H9 (cell line): ENCODE measurements around the gene SASH3. TPM values are rescaled to one million over a fixed set of nuclear protein-coding genes. Genes with fewer than 3 reads are reported as not detected.

Experiments
- DNase-seq: peaks from one replicate; pipeline ENCODE4 v3.0.0-alpha.2; 2017
- H2AFZ ChIP-seq: one replicate; pipeline ENCODE4 v1.6.1; 2013; ENCODE audit warnings: mild to moderate bottlenecking, low read length, control low read depth, moderate library complexity
- H2AK5ac ChIP-seq: 2 replicates; pipeline ENCODE4 v1.6.1; 2013; ENCODE audit warnings: low read length, control low read depth, mixed read lengths; ENCODE audit not compliant: insufficient read length
- H2BK120ac ChIP-seq: one replicate; pipeline ENCODE4 v1.6.1; 2013; ENCODE audit warnings: low read depth, mild to moderate bottlenecking, low read length, control low read depth, inconsistent platforms; ENCODE audit not compliant: poor library complexity, severe bottlenecking
- H2BK12ac ChIP-seq: 2 replicates; pipeline ENCODE4 v1.6.1; 2013; ENCODE audit warnings: low read length, control low read depth, mixed read lengths, low read depth; ENCODE audit not compliant: insufficient read length
- H2BK15ac ChIP-seq: 2 replicates; pipeline ENCODE4 v1.6.1; 2013; ENCODE audit warnings: low read depth, low read length, control low read depth
- H2BK20ac ChIP-seq: one replicate; pipeline ENCODE4 v1.6.1; 2013; ENCODE audit warnings: low read depth, mild to moderate bottlenecking, low read length, control low read depth, inconsistent platforms; ENCODE audit not compliant: poor library complexity, severe bottlenecking
- H2BK5ac ChIP-seq: 2 replicates; pipeline ENCODE4 v1.6.1; 2013; ENCODE audit warnings: low read length, control low read depth, mixed read lengths; ENCODE audit not compliant: insufficient read length
- H3K14ac ChIP-seq: 2 replicates; pipeline ENCODE4 v1.6.1; 2013; ENCODE audit warnings: low read length, control low read depth; ENCODE audit not compliant: insufficient read depth
- H3K18ac ChIP-seq: 2 replicates; pipeline ENCODE4 v1.6.1; 2013; ENCODE audit warnings: low read depth, mild to moderate bottlenecking, mixed read lengths, low read length, control low read depth; ENCODE audit not compliant: insufficient read length
- H3K23ac ChIP-seq: 2 replicates; pipeline ENCODE4 v1.6.1; 2013; ENCODE audit warnings: low read length, control low read depth, mixed read lengths, low read depth; ENCODE audit not compliant: insufficient read length
- H3K23me2 ChIP-seq: 2 replicates; pipeline ENCODE4 v1.6.1; 2013; ENCODE audit warnings: low read depth, mild to moderate bottlenecking, mixed read lengths, low read length, control low read depth; ENCODE audit not compliant: insufficient read length, poor library complexity, severe bottlenecking
- H3K27ac ChIP-seq: 2 replicates; pipeline ENCODE4 v1.5.1; 2013; ENCODE audit warnings: low read length, control low read depth, mixed read lengths, low read depth; ENCODE audit not compliant: insufficient read length
- H3K27me3 ChIP-seq: 2 replicates; pipeline ENCODE4 v1.6.1; 2013; ENCODE audit warnings: low read length, control low read depth, inconsistent platforms; ENCODE audit not compliant: insufficient read depth
- H3K4ac ChIP-seq: 2 replicates; pipeline ENCODE4 v1.6.1; 2013; ENCODE audit warnings: low read depth, mild to moderate bottlenecking, control low read depth, inconsistent platforms, low read length, moderate library complexity
- H3K4me1 ChIP-seq: 2 replicates; pipeline ENCODE4 v1.6.1; 2013; ENCODE audit warnings: low read length, control low read depth, inconsistent platforms; ENCODE audit not compliant: insufficient read depth
- H3K4me2 ChIP-seq: 2 replicates; pipeline ENCODE4 v1.6.1; 2013; ENCODE audit warnings: low read length, control low read depth, mixed read lengths; ENCODE audit not compliant: insufficient read length, insufficient read depth
- H3K56ac ChIP-seq: 2 replicates; pipeline ENCODE4 v1.6.1; 2013; ENCODE audit warnings: low read depth, mild to moderate bottlenecking, mixed read lengths, low read length, control low read depth; ENCODE audit not compliant: insufficient read length
- H3K79me1 ChIP-seq: 2 replicates; pipeline ENCODE4 v1.6.1; 2013; ENCODE audit warnings: low read depth, mild to moderate bottlenecking, moderate library complexity, low read length, control low read depth, inconsistent platforms; ENCODE audit not compliant: insufficient read depth, poor library complexity, severe bottlenecking
- H3K79me2 ChIP-seq: 2 replicates; pipeline ENCODE4 v1.6.1; 2013; ENCODE audit warnings: low read length, control low read depth, inconsistent platforms; ENCODE audit not compliant: insufficient read depth
- H3K9ac ChIP-seq: 2 replicates; pipeline ENCODE4 v1.6.1; 2013; ENCODE audit warnings: low read length, control low read depth, mixed read lengths; ENCODE audit not compliant: insufficient read length; ENCODE audit errors: extremely low read depth
- H3K9me3 ChIP-seq: one replicate; pipeline ENCODE4 v1.6.1; 2013; ENCODE audit warnings: low read depth, low read length, inconsistent platforms; ENCODE audit not compliant: control insufficient read depth
- H3T11ph ChIP-seq: one replicate; pipeline ENCODE4 v1.6.1; 2013; ENCODE audit warnings: mild to moderate bottlenecking, low read length, control low read depth, inconsistent platforms
- H4K20me1 ChIP-seq: one replicate; pipeline ENCODE4 v1.6.1; 2013; ENCODE audit not compliant: control insufficient read depth, insufficient read length, insufficient read depth
- H4K5ac ChIP-seq: 2 replicates; pipeline ENCODE4 v1.6.1; 2013; ENCODE audit warnings: low read depth, mild to moderate bottlenecking, mixed read lengths, low read length, control low read depth; ENCODE audit not compliant: insufficient read length
- H4K8ac ChIP-seq: replicated peaks from 2 replicates; pipeline ENCODE4 v1.6.1; 2013; ENCODE audit warnings: low read length, control low read depth, mixed read lengths, low read depth; ENCODE audit not compliant: insufficient read length
- H4K91ac ChIP-seq: 2 replicates; pipeline ENCODE4 v1.6.1; 2013; ENCODE audit warnings: low read depth, mild to moderate bottlenecking, moderate library complexity, mixed read lengths, low read length, control low read depth; ENCODE audit not compliant: insufficient read length
- H3K27ac Mint-ChIP-seq, 3 experiments: 2 replicates in 2 of 3; 3 replicates in 1 of 3; pipeline ENCODE4 v1.8.0; 2020 to 2021; ENCODE audit warnings: mixed read lengths in 3 of 3, mild to moderate bottlenecking in 1 of 3, moderate library complexity in 1 of 3
- H3K27me3 Mint-ChIP-seq: 2 replicates; pipeline ENCODE4 v1.8.0; 2021; ENCODE audit warnings: low read depth, mild to moderate bottlenecking, moderate library complexity, mixed read lengths
- H3K36me3 Mint-ChIP-seq, 3 experiments: 2 replicates in 2 of 3; 3 replicates in 1 of 3; pipeline ENCODE4 v1.8.0; 2020 to 2021; ENCODE audit warnings: low read depth in 3 of 3, mixed read lengths in 3 of 3; ENCODE audit not compliant: insufficient read depth in 1 of 3
- H3K4me1 Mint-ChIP-seq, 2 experiments: 2 replicates each; pipeline ENCODE4 v1.8.0; 2020; ENCODE audit warnings: mixed read lengths in 2 of 2
- H3K4me3 Mint-ChIP-seq, 2 experiments: 2 replicates in 1 of 2; 3 replicates in 1 of 2; pipeline ENCODE4 v1.8.0; 2020 to 2021; ENCODE audit warnings: mild to moderate bottlenecking in 2 of 2, mixed read lengths in 2 of 2, moderate library complexity in 1 of 2
- H3K9me3 Mint-ChIP-seq, 2 experiments: 2 replicates in 1 of 2; 3 replicates in 1 of 2; pipeline ENCODE4 v1.8.0; 2020; ENCODE audit warnings: mild to moderate bottlenecking in 2 of 2, mixed read lengths in 2 of 2, moderate library complexity in 1 of 2
- WGBS: extraction: QIAGEN DNeasy Blood & Tissue Kit; methylation state at CpG from one replicate; pipeline ENCODE4 v1.1.7; 2013; ENCODE audit warnings: missing lambda C conversion rate, low lambda C conversion rate, mixed read lengths; ENCODE audit not compliant: insufficient read length; ENCODE audit errors: extremely low coverage; 5-methylcytosine and 5-hydroxymethylcytosine counted together
- total RNA-seq: library from RNA; stranded (reverse); gene quantifications from 2 replicates; pipeline ENCODE4 v1.2.1, GENCODE V29; 2021
- TF ChIP-seq, protein P1 (sequence below): fragments of 200-600 bp; sonication (generic); conservative IDR thresholded peaks from 3 replicates; pipeline ENCODE4 v1.8.0; 2021; ENCODE audit warnings: antibody characterized with exemption, mild to moderate bottlenecking

SASH3 gene
- total RNA-seq, 1 experiment from 2014 or later, result not detected

DNA sequence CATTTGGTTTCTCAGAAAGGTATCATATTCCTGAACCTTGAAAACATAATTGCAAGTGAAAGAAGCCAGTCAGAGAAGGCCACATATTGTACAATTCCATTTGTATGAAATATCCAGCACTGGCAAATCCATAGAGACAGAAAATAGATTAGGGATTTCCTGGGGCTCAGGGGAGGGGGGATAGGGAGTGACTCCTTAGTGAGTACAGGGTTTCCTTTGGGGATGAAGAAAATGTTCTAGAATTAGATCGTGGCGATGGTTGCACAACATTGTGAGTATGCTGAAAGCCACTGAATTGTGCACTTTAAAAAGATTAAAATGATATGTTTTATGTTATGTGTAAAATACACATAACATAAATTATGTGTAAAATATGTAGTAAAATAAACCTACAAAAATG is 30.7 kb upstream of the SASH3 start:
- Histone ChIP-seq H2BK20ac (no peak overlapping the region), H3K4me1 (no peaks in the 10 kb centered on the region), H3K27me3 (no peaks in the 10 kb centered on the region), H3K23me2 (no peaks in the 10 kb centered on the region), H3K9ac (no peak overlapping the region), H2BK12ac (no peak overlapping the region), H3K9me3 (peaks cover 7% of the 10 kb centered on the region), H3K14ac (no peak overlapping the region), H3T11ph (no peak overlapping the region), H2AK5ac (no peak overlapping the region), H3K56ac (no peak overlapping the region), H4K91ac (no peak overlapping the region), H3K18ac (no peak overlapping the region), H3K23ac (no peak overlapping the region), H4K8ac (no peak overlapping the region), H3K4me2 (no peak overlapping the region), H3K27ac (no peak overlapping the region), H4K5ac (no peak overlapping the region), H2BK5ac (no peak overlapping the region), H3K4ac (no peak overlapping the region), H3K79me1 (no peaks in the 10 kb centered on the region), H2AFZ (no peak overlapping the region), H2BK15ac (no peak overlapping the region), H2BK120ac (no peak overlapping the region), H4K20me1 (no peaks in the 10 kb centered on the region), H3K79me2 (no peaks in the 10 kb centered on the region)
- Mint-ChIP-seq H3K36me3 (peaks cover 0 to 3% (median 0%) of the 10 kb centered on the region in 3 experiments; a peak in 3 of 7 replicates), H3K9me3 (peaks cover 0 to 64% of the 10 kb centered on the region in 2 experiments; a peak in 2 of 5 replicates), H3K4me1 (peaks cover 15 to 17% of the 10 kb centered on the region in 2 experiments), H3K4me3 (no peak overlapping the region), H3K27ac (no peak overlapping the region), H3K27me3 (peaks cover 23% of the 10 kb centered on the region)
- no peak for DNase-seq
- TF ChIP-seq, protein P1, sequence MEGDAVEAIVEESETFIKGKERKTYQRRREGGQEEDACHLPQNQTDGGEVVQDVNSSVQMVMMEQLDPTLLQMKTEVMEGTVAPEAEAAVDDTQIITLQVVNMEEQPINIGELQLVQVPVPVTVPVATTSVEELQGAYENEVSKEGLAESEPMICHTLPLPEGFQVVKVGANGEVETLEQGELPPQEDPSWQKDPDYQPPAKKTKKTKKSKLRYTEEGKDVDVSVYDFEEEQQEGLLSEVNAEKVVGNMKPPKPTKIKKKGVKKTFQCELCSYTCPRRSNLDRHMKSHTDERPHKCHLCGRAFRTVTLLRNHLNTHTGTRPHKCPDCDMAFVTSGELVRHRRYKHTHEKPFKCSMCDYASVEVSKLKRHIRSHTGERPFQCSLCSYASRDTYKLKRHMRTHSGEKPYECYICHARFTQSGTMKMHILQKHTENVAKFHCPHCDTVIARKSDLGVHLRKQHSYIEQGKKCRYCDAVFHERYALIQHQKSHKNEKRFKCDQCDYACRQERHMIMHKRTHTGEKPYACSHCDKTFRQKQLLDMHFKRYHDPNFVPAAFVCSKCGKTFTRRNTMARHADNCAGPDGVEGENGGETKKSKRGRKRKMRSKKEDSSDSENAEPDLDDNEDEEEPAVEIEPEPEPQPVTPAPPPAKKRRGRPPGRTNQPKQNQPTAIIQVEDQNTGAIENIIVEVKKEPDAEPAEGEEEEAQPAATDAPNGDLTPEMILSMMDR, result no peak
- WGBS, result no CpG with 5 or more reads among the region's 2 CpGs
